Vagina (tissue), 2 donors: ENCODE data around the gene LRFN4. TPM values are rescaled to one million over a fixed set of nuclear protein-coding genes. Genes with fewer than 3 reads are reported as not detected.

Source experiments
- DNase-seq, 2 donors: peaks; one replicate each; pipeline ENCODE4 v3.0.0-alpha.2; 2017; ENCODE audit errors: extremely low spot score in 2 of 2
- H3K27ac ChIP-seq: fragments of 200-600 bp; sonication (generic); one replicate; pipeline ENCODE4 v1.5.1; 2019
- H3K27me3 ChIP-seq: fragments of 200-600 bp; sonication (generic); one replicate; pipeline ENCODE4 v1.5.1; 2019
- H3K36me3 ChIP-seq, 2 donors: fragments of 200-600 bp; sonication (generic); one replicate each; pipeline ENCODE4 v1.5.1; 2017 to 2019
- H3K4me1 ChIP-seq: fragments of 200-600 bp; sonication (generic); one replicate; pipeline ENCODE4 v1.5.1; 2019
- H3K4me3 ChIP-seq, 2 donors: fragments of 200-600 bp; sonication (generic); 1 replicate in 1 of 2; 2 replicates in 1 of 2; pipeline ENCODE4 v1.5.1; 2016 to 2019
- H3K9me3 ChIP-seq: fragments of 200-600 bp; sonication (generic); one replicate; pipeline ENCODE4 v1.5.1; 2019
- POLR2A ChIP-seq, 2 donors: fragments of 450-650 bp; IDR thresholded peaks; one replicate each; pipeline ENCODE4 v1.6.1; 2017; ENCODE audit warnings: antibody characterized with exemption in 2 of 2, mild to moderate bottlenecking in 2 of 2, moderate library complexity in 2 of 2
- POLR2AphosphoS5 ChIP-seq, 2 donors: sonication (generic); formaldehyde crosslinking; IDR thresholded peaks; one replicate each; pipeline ENCODE4 v1.9.0; 2017; ENCODE audit warnings: antibody characterized with exemption in 2 of 2, mild to moderate bottlenecking in 2 of 2, low read depth in 1 of 2; ENCODE audit not compliant: insufficient read depth in 1 of 2
- intact Hi-C: fragments of 100-400 bp; cut with DNase I; formaldehyde crosslinking; loops from one replicate; pipeline ENCODE4 v1.15.1; 2023
- total RNA-seq: library from RNA; depleted of rRNA; stranded (reverse); fragments of >200 nt; gene quantifications from one replicate; pipeline ENCODE4 v1.2.3, GENCODE V29; 2016
- TF ChIP-seq, protein P1 (sequence below), 3 experiments: fragments of 450-650 bp in 2 of 3; fragments of 200-600 bp in 1 of 3; sonication (generic) in 1 of 3; IDR thresholded peaks; one replicate each; pipeline ENCODE4 v1.5.1; 2017 to 2019; ENCODE audit warnings: antibody characterized with exemption in 3 of 3, mild to moderate bottlenecking in 2 of 3, moderate library complexity in 2 of 3

LRFN4 gene
- total RNA-seq, 1 donor from 2014 or later, result 8.1 TPM

DNA sequence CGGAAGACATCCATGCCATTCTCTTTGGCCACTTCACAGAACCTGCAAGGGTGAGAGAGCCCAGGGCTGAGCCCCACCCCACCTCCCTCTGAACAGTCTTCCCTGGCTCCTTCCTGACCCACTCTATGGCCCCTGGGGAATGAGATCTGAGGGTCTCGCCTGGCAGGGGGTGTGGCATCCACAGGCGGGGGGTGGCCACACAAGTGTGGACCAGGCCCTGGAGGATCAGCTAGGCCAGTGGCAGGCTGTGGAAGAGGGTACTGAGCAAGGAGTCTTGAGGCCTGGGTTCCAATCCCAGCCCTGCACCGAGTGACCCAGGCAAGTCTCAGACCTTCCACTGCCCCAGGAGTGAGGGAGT lies 5.6 kb upstream of the LRFN4 start:
- TF ChIP-seq POLR2A (IDR thresholded peaks at IDR 0.05) (no peak), POLR2AphosphoS5 (IDR thresholded peaks at IDR 0.05; ENCODE audit: insufficient read depth in 1 of 2, low read depth in 1 of 2) (no peak)
- TF ChIP-seq, protein P1, sequence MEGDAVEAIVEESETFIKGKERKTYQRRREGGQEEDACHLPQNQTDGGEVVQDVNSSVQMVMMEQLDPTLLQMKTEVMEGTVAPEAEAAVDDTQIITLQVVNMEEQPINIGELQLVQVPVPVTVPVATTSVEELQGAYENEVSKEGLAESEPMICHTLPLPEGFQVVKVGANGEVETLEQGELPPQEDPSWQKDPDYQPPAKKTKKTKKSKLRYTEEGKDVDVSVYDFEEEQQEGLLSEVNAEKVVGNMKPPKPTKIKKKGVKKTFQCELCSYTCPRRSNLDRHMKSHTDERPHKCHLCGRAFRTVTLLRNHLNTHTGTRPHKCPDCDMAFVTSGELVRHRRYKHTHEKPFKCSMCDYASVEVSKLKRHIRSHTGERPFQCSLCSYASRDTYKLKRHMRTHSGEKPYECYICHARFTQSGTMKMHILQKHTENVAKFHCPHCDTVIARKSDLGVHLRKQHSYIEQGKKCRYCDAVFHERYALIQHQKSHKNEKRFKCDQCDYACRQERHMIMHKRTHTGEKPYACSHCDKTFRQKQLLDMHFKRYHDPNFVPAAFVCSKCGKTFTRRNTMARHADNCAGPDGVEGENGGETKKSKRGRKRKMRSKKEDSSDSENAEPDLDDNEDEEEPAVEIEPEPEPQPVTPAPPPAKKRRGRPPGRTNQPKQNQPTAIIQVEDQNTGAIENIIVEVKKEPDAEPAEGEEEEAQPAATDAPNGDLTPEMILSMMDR (IDR thresholded peaks at IDR 0.05), result no peak
- H3K4me3 ChIP-seq, result no peak overlapping the region
- no peak overlapping the region for H3K27ac ChIP-seq
- H3K27me3 ChIP-seq, result no peaks in the 10 kb centered on the region
- H3K4me1 ChIP-seq, result peaks cover 10% of the 10 kb centered on the region
- H3K9me3 ChIP-seq, result no peaks in the 10 kb centered on the region
- peaks cover 0 to 9% of the 10 kb centered on the region in 2 donors for H3K36me3 ChIP-seq
- no peak for DNase-seq
- intact Hi-C loops, result no loop called here

DNA sequence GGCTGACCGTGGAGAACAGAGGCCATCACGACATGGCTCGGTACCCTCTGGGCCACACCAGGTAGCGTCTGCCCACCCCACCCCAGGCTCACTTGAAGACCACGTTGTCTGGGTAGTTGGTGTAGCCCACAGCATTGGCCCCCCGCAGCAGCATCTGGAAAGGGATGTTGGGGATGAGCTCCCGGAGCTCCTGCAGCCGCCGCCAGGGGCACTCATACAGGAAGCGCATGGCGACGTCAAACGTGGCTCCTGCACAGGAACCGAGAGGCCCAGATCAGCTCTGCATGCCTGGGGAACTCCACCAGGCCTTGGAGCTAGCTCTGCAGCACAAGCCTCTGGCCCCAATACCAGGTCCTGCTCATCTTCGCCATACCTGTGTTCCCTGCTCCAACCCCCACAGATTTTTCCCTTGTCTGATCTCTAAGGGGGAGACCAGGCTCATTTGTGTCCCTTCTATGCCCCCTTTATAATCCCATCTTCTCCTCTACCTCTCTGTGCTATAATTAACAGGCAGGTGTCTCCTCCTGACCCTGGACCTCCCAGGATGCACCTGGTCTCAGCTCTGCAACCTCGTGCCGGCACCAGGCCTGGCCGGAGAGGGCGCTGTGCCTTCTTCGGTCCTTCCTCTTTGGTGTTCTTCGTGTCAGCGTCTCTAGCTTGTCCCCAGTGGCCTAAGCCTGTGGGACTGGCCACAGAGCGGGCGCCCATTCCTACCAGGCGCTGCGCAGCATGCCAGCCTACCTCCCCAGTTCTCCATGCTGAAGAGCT lies 5.0 kb upstream of the LRFN4 start:
- Histone ChIP-seq H3K27me3 (no peaks in the 10 kb centered on the region), H3K4me1 (peaks cover 10% of the 10 kb centered on the region), H3K36me3 (peaks cover 0 to 7% of the 10 kb centered on the region in 2 donors), H3K4me3 (no peak overlapping the region), H3K27ac (no peak overlapping the region), H3K9me3 (no peaks in the 10 kb centered on the region)
- DNase-seq, result no peak
- intact Hi-C loops, result no loop called here
- TF ChIP-seq POLR2A (IDR thresholded peaks at IDR 0.05) (no peak), POLR2AphosphoS5 (IDR thresholded peaks at IDR 0.05; ENCODE audit: insufficient read depth in 1 of 2, low read depth in 1 of 2) (no peak)
- TF ChIP-seq, protein P1 (IDR thresholded peaks at IDR 0.05), result no peak

DNA sequence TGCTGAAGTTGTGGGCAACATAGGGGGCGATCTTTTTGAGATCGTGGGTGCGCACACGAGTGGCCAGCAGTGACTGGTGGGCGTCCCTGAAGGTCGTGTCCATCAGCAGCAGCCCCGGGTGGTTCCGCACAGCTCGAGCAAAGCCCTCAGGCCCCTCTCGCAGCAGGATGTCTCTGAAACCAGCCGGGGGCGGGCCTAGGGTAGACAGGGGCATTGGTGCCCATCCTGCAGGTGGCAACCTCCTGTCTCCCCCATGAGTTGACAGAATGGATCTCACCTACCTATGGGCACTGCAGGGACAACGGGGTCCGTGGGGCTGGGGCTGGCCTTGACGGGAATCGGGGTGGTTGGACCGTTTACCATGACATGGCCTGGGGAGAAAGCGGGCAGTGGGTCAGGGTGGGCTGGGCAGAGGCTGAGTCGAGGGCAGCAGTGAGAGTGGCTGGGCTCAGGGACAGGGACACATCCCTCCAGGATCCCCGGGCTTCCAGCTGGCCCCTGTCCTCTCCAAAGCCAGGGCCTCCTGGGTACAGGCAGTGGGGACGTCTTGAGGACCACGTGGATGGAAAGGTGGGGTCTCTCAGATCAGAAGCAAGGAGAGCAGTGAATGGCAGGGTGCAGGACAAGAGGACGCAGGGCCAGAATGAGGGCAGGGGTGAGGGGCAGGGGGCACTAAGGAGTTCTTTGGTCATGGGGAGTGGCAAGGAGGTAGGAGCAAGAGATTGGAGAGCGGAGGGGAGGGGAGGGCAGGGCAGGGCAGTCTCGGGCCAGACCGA lies 4.2 kb upstream of the LRFN4 start:
- H3K36me3 ChIP-seq, result peaks cover 0 to 2% of the 10 kb centered on the region in 2 donors
- TF ChIP-seq, protein P1 (IDR thresholded peaks at IDR 0.05), result no peak
- TF ChIP-seq POLR2AphosphoS5 (IDR thresholded peaks at IDR 0.05; ENCODE audit: insufficient read depth in 1 of 2, low read depth in 1 of 2), result no peak
- no peak for TF ChIP-seq POLR2A (IDR thresholded peaks at IDR 0.05)
- no peak overlapping the region for H3K4me3 ChIP-seq
- intact Hi-C loops, result no loop called here
- H3K9me3 ChIP-seq, result no peaks in the 10 kb centered on the region
- peaks cover 14% of the 10 kb centered on the region for H3K4me1 ChIP-seq
- H3K27ac ChIP-seq, result no peak overlapping the region
- no peak for DNase-seq
- H3K27me3 ChIP-seq, result no peaks in the 10 kb centered on the region

DNA sequence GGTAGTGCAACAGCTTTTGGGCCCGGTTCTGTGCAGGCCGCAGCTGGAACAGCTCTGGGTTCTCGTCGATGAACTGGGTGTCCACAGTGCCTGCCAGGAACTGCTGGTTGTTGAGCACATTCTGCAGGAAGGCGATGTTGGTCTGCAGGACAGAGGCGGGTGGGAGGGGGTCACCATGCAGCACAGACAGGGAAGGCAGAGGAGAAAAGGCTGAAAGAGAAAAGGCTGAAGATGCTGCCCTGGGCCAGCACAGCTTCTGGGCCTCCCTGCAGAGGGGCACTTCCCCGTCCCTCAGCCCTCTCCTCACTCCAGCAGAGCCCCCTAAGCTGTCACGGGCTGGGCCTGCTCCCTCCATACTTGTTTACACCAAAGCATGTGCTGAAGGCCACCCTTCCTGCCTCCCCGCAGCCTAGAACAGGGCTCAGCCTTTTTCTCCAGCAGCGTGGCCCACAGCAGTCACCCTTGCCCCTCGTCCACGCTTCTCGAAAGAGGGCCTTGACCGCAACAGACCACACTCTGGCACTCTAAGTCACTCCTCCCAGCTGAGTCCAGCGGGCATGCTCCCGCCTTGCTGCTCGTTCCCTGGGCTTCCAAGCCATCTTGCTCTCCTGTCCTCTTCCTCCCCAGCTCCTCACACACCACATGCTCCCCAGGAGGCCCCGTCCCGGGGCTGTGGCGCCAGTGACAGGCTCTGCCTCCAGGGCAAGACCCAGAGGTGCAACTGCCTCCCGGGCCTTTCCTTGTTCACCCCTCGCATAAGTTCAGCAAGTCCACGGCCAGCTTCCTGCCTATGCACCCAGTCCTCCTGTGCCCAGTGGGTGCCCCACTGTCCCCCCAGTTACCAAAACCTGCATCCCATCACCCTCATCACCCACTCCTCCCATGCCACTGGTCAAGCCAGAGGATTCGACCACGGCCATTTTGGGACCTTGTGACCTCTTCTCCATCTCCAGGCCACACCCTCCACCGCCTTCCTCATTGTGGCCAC lies 3.3 kb upstream of the LRFN4 start:
- Histone ChIP-seq H3K4me3 (no peak overlapping the region), H3K9me3 (no peaks in the 10 kb centered on the region), H3K27ac (no peak overlapping the region), H3K36me3 (no peaks in the 10 kb centered on the region), H3K27me3 (no peaks in the 10 kb centered on the region), H3K4me1 (peaks cover 17% of the 10 kb centered on the region)
- DNase-seq, result no peak
- TF ChIP-seq POLR2A (IDR thresholded peaks at IDR 0.05) (no peak), POLR2AphosphoS5 (IDR thresholded peaks at IDR 0.05; ENCODE audit: insufficient read depth in 1 of 2, low read depth in 1 of 2) (no peak)
- TF ChIP-seq, protein P1 (IDR thresholded peaks at IDR 0.05), result no peak
- intact Hi-C loops, result no loop called here
